HEK293T (cell line): Measurements from ENCODE around the gene ADK.

Source experiments
- BHLHE40 ChIP-seq: fragments of 450-650 bp; IDR thresholded peaks from 2 replicates; pipeline ENCODE4 v1.6.1; 2016; ENCODE audit warnings: mild to moderate bottlenecking, moderate library complexity, borderline replicate concordance
- FOXM1 ChIP-seq: fragments of 450-650 bp; IDR thresholded peaks from 2 replicates; pipeline ENCODE4 v1.6.1; 2017; ENCODE audit warnings: mild to moderate bottlenecking, borderline replicate concordance
- SP1 ChIP-seq: fragments of 450-650 bp; IDR thresholded peaks from 2 replicates; pipeline ENCODE4 v1.6.1; 2017
- SUZ12 ChIP-seq: fragments of 450-650 bp; IDR thresholded peaks from 2 replicates; pipeline ENCODE4 v1.6.1; 2016; ENCODE audit warnings: mild to moderate bottlenecking

- no peak for TF ChIP-seq SP1
- TF ChIP-seq FOXM1 = no peak
- no peak for TF ChIP-seq SUZ12
- TF ChIP-seq BHLHE40 = no peak
Observed at GRCh38 chr10:74289188-74289587, 138.2 kb downstream of the ADK start.
